SK-N-MC (cell line): Measurements from ENCODE around the gene SLC39A9.

Source experiments
- DNase-seq: peaks from one replicate; pipeline ENCODE4 v3.0.0-alpha.2; 2011; ENCODE audit warnings: low read depth, low spot score
- H3K27ac ChIP-seq: fragments of 200-600 bp; sonication (generic); 2 replicates; pipeline ENCODE4 v1.5.1; 2016; ENCODE audit warnings: mixed run types
- H3K36me3 ChIP-seq: fragments of 200-600 bp; sonication (generic); 2 replicates; pipeline ENCODE4 v1.6.1; 2017; ENCODE audit warnings: antibody characterized with exemption, low read length, mixed read lengths; ENCODE audit not compliant: insufficient read depth
- H3K4me3 ChIP-seq: fragments of 200-600 bp; sonication (generic); 2 replicates; pipeline ENCODE4 v1.5.1; 2016
- H3K9ac ChIP-seq: fragments of 200-600 bp; sonication (generic); 2 replicates; pipeline ENCODE4 v1.8.0; 2017; ENCODE audit warnings: mixed run types, mixed read lengths; ENCODE audit not compliant: insufficient read length
- H3K9me3 ChIP-seq: fragments of 200-600 bp; sonication (generic); 2 replicates; pipeline ENCODE4 v1.6.1; 2017; ENCODE audit warnings: low read depth, mild to moderate bottlenecking, antibody characterized with exemption, low read length, moderate library complexity, mixed read lengths
- EZH2 ChIP-seq: fragments of 200-600 bp; sonication (generic); IDR thresholded peaks from one replicate; pipeline ENCODE4 v1.6.1; 2017; ENCODE audit warnings: antibody characterized with exemption
- FOXP2 ChIP-seq: optimal IDR thresholded peaks from 2 replicates; pipeline ENCODE3; 2011; ENCODE audit warnings: mild to moderate bottlenecking, moderate library complexity; ENCODE audit not compliant: insufficient read depth; ENCODE audit errors: extremely low read length, control extremely low read depth
- POLR2AphosphoS5 ChIP-seq: IDR thresholded peaks from 2 replicates; pipeline ENCODE4 v1.6.1; 2012; ENCODE audit warnings: mild to moderate bottlenecking, low read depth, low read length, borderline replicate concordance

SLC39A9 gene

GRCh38 chr14:69398053-69398817 lies at the start of gene SLC39A9, which contains the start of gene ERH:
SLC39A9 (plus strand) TSS chr14:69398692; CDS start chr14:69399370, 678 bp downstream.
ERH (minus strand) TSS chr14:69398299; CDS start chr14:69398233, 66 bp downstream.
- Histone ChIP-seq H3K4me3 (peak within 1 kb of the TSS; percentile 97), H3K27ac (peak within 1 kb of the TSS; percentile 98), H3K36me3 (peaks cover 40% of the 10 kb centered on the region), H3K9ac (peak within 1 kb of the TSS; percentile 99), H3K9me3 (no peaks in the 10 kb centered on the region)
- peak; percentile 94 for DNase-seq
- peak; percentile 81 for TF ChIP-seq POLR2AphosphoS5
- no peak for TF ChIP-seq FOXP2

GRCh38 chr14:69349091-69349777 lies 49.3 kb upstream of the SLC39A9 start:
- no peaks in the 10 kb centered on the region for H3K36me3 ChIP-seq
- H3K9ac ChIP-seq = no peak overlapping the region
- TF ChIP-seq POLR2AphosphoS5 (no peak), FOXP2 (no peak), EZH2 (no peak)
- DNase-seq = no peak
- no peak overlapping the region for H3K27ac ChIP-seq
- no peaks in the 10 kb centered on the region for H3K9me3 ChIP-seq
- H3K4me3 ChIP-seq = no peak overlapping the region

- no peak overlapping the region for H3K27ac ChIP-seq
- H3K9me3 ChIP-seq = no peaks in the 10 kb centered on the region
- no peak overlapping the region for H3K9ac ChIP-seq
- no peak for DNase-seq
- no peaks in the 10 kb centered on the region for H3K36me3 ChIP-seq
- no peak overlapping the region for H3K4me3 ChIP-seq
- no peak for TF ChIP-seq FOXP2
- TF ChIP-seq EZH2 = no peak
These were observed 47.6 kb upstream of the SLC39A9 start for GRCh38 chr14:69350892-69351291.

GRCh38 chr14:69351385-69351784 lies 47.1 kb upstream of the SLC39A9 start:
- Histone ChIP-seq H3K9me3 (no peaks in the 10 kb centered on the region), H3K4me3 (no peak overlapping the region), H3K9ac (no peak overlapping the region), H3K36me3 (no peaks in the 10 kb centered on the region), H3K27ac (no peak overlapping the region)
- no peak for TF ChIP-seq POLR2AphosphoS5
- TF ChIP-seq FOXP2 = no peak
- no peak for TF ChIP-seq EZH2
- no peak for DNase-seq

- TF ChIP-seq POLR2AphosphoS5 (no peak), FOXP2 (no peak), EZH2 (no peak)
- Histone ChIP-seq H3K27ac (no peak overlapping the region), H3K4me3 (no peak overlapping the region), H3K36me3 (no peaks in the 10 kb centered on the region), H3K9me3 (no peaks in the 10 kb centered on the region), H3K9ac (no peak overlapping the region)
- DNase-seq = no peak
These were observed 46.6 kb upstream of the SLC39A9 start for GRCh38 chr14:69351911-69352310.

GRCh38 chr14:69353168-69353567 lies 45.3 kb upstream of the SLC39A9 start:
- Histone ChIP-seq H3K4me3 (no peak overlapping the region), H3K27ac (no peak overlapping the region), H3K9me3 (no peaks in the 10 kb centered on the region), H3K36me3 (no peaks in the 10 kb centered on the region), H3K9ac (no peak overlapping the region)
- no peak for DNase-seq
- TF ChIP-seq FOXP2 (no peak), POLR2AphosphoS5 (no peak), EZH2 (no peak)

GRCh38 chr14:69354383-69355153 lies 43.9 kb upstream of the SLC39A9 start:
- Histone ChIP-seq H3K9me3 (no peaks in the 10 kb centered on the region), H3K4me3 (no peak overlapping the region), H3K9ac (no peak overlapping the region), H3K36me3 (no peaks in the 10 kb centered on the region), H3K27ac (no peak overlapping the region)
- no peak for TF ChIP-seq POLR2AphosphoS5
- no peak for TF ChIP-seq EZH2
- TF ChIP-seq FOXP2 = no peak
- DNase-seq = no peak

GRCh38 chr14:69355154-69355597 lies 43.3 kb upstream of the SLC39A9 start:
- Histone ChIP-seq H3K9ac (no peak overlapping the region), H3K36me3 (no peaks in the 10 kb centered on the region), H3K4me3 (no peak overlapping the region), H3K27ac (no peak overlapping the region), H3K9me3 (no peaks in the 10 kb centered on the region)
- TF ChIP-seq FOXP2 = no peak
- TF ChIP-seq POLR2AphosphoS5 = no peak
- no peak for TF ChIP-seq EZH2
- no peak for DNase-seq
